Measurements from ENCODE around the gene KRTAP10-8.

DNA sequence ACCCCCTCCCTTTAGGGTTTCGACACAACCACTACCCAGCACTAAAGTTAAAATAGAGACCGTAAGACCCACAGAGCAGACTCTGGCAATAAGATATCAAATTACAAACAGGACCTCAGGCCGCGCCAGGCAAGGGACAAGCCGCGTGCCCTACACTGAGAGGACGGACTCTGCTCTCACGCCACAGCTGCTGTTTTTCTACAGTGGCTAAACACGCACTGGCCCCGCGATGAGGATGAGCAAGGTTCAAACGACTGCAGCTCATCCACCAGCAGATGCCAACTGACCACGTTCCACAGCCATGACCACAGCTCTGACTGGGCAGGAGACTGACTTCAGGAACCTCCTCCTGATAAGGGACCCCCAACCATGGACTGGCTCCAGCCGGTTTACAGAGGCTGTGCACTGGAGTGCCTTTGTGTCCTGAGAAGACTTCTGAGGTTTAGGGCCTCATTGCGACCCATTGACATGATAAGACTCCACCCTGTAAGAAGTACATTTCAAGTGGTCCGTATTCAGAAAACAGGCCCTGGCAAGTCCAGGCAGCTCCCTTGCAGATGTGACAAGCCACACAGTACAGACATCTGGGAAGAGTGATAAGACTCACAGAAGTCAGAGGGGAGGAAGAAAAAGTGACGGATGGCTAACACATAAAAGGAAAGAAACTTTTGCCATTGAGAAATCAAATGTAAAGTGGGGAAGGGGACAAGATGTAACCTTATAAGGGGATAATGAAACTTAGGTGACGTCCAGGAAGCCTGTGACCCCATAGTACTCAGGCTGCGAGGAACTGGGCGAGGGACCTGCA is 18.1 kb upstream of the KRTAP10-8 start:
- TF ChIP-seq, protein P1, sequence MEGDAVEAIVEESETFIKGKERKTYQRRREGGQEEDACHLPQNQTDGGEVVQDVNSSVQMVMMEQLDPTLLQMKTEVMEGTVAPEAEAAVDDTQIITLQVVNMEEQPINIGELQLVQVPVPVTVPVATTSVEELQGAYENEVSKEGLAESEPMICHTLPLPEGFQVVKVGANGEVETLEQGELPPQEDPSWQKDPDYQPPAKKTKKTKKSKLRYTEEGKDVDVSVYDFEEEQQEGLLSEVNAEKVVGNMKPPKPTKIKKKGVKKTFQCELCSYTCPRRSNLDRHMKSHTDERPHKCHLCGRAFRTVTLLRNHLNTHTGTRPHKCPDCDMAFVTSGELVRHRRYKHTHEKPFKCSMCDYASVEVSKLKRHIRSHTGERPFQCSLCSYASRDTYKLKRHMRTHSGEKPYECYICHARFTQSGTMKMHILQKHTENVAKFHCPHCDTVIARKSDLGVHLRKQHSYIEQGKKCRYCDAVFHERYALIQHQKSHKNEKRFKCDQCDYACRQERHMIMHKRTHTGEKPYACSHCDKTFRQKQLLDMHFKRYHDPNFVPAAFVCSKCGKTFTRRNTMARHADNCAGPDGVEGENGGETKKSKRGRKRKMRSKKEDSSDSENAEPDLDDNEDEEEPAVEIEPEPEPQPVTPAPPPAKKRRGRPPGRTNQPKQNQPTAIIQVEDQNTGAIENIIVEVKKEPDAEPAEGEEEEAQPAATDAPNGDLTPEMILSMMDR (conservative IDR thresholded peaks at IDR 0.05 in 1 of 2, IDR thresholded peaks at IDR 0.05 in 1 of 2; ENCODE audit: low read depth in 1 of 2, low read length in 2 of 2) = no peak
- no peak for TF ChIP-seq EZH2 (IDR thresholded peaks at IDR 0.05; ENCODE audit: low read length, missing control alignments)
